Osteoblast (primary cell): Measurements from ENCODE around the gene MDFI. TPM values are rescaled to one million over a fixed set of nuclear protein-coding genes. Genes with fewer than 3 reads are reported as not detected.
A peak's percentile ranks its signal among the peaks of the same experiment; 100 is the strongest.

Source experiments
- DNase-seq: peaks from one replicate; pipeline ENCODE4 v3.0.0; 2011; ENCODE audit warnings: low spot score, mixed read lengths; ENCODE audit not compliant: insufficient read length; ENCODE audit errors: missing footprints
- H2AFZ ChIP-seq: 2 replicates; pipeline ENCODE4 v1.6.0; 2011; ENCODE audit warnings: mild to moderate bottlenecking, low read length
- H3K27ac ChIP-seq: 2 replicates; pipeline ENCODE4 v1.5.1; 2011; ENCODE audit warnings: mild to moderate bottlenecking, low read depth, low read length, moderate library complexity
- H3K27me3 ChIP-seq: 2 replicates; pipeline ENCODE4 v1.6.0; 2012; ENCODE audit warnings: mild to moderate bottlenecking, control low read depth, inconsistent platforms, low read length, moderate library complexity; ENCODE audit not compliant: insufficient read depth
- H3K36me3 ChIP-seq: 2 replicates; pipeline ENCODE4 v1.5.1; 2011; ENCODE audit warnings: mild to moderate bottlenecking, low read length, control low read depth, moderate library complexity; ENCODE audit not compliant: insufficient read depth
- H3K4me1 ChIP-seq: 2 replicates; pipeline ENCODE4 v1.5.1; 2011; ENCODE audit warnings: mild to moderate bottlenecking, low read length, control low read depth, moderate library complexity; ENCODE audit not compliant: insufficient read depth
- H3K4me2 ChIP-seq: 2 replicates; pipeline ENCODE4 v1.6.0; 2011; ENCODE audit warnings: mild to moderate bottlenecking, low read length; ENCODE audit not compliant: insufficient read depth
- H3K4me3 ChIP-seq: fragments of 200-600 bp; sonication (generic); 3 replicates; pipeline ENCODE4 v1.5.1; 2012; ENCODE audit warnings: mild to moderate bottlenecking, low read length, inconsistent platforms; ENCODE audit not compliant: insufficient read depth
- H3K79me2 ChIP-seq: 2 replicates; pipeline ENCODE4 v1.6.0; 2012; ENCODE audit warnings: mild to moderate bottlenecking, low read length, control low read depth, inconsistent platforms; ENCODE audit not compliant: insufficient read depth
- H3K9me3 ChIP-seq: 2 replicates; pipeline ENCODE4 v1.5.1; 2011; ENCODE audit warnings: low read depth, low read length, control low read depth
- H4K20me1 ChIP-seq: 2 replicates; pipeline ENCODE4 v1.6.0; 2012; ENCODE audit warnings: mild to moderate bottlenecking, low read length, control low read depth; ENCODE audit not compliant: insufficient read depth
- CTCF ChIP-seq: IDR thresholded peaks from 2 replicates; pipeline ENCODE4 v1.5.1; 2011; ENCODE audit warnings: mild to moderate bottlenecking, low read depth, low read length, moderate library complexity; ENCODE audit errors: extremely low read depth
- total RNA-seq: library from RNA; depleted of rRNA; stranded (reverse); fragments of >200 nt; gene quantifications from 2 replicates; pipeline ENCODE4 v1.2.3, GENCODE V29; 2012

Gene MDFI
- total RNA-seq, 1 donor: 0.72 TPM

GRCh38 chr6:41674231-41675000 is 36.1 kb downstream of the MDFI start:
- Histone ChIP-seq H3K4me2 (no peak overlapping the region), H4K20me1 (no peaks in the 10 kb centered on the region), H3K27ac (no peak overlapping the region), H3K9me3 (no peaks in the 10 kb centered on the region), H3K36me3 (no peaks in the 10 kb centered on the region), H3K4me3 (no peak overlapping the region), H3K27me3 (peaks cover 5% of the 10 kb centered on the region), H2AFZ (no peak overlapping the region), H3K4me1 (no peaks in the 10 kb centered on the region), H3K79me2 (no peaks in the 10 kb centered on the region)
- TF ChIP-seq CTCF: no peak
- DNase-seq: peak; percentile 81

- H4K20me1 ChIP-seq: no peaks in the 10 kb centered on the region
- H3K79me2 ChIP-seq: no peaks in the 10 kb centered on the region
- H3K27me3 ChIP-seq: peaks cover 5% of the 10 kb centered on the region
- no peaks in the 10 kb centered on the region for H3K9me3 ChIP-seq
- H3K36me3 ChIP-seq: no peaks in the 10 kb centered on the region
- TF ChIP-seq CTCF: no peak
- no peak overlapping the region for H3K4me2 ChIP-seq
- H3K27ac ChIP-seq: no peak overlapping the region
- H3K4me3 ChIP-seq: no peak overlapping the region
- H3K4me1 ChIP-seq: no peaks in the 10 kb centered on the region
- DNase-seq: peak; percentile 77
- no peak overlapping the region for H2AFZ ChIP-seq
Observed at GRCh38 chr6:41675176-41675775, 37.0 kb downstream of the MDFI start.

- no peak overlapping the region for H3K27ac ChIP-seq
- TF ChIP-seq CTCF: no peak
Observed at GRCh38 chr6:41675992-41676391, 37.7 kb downstream of the MDFI start.

GRCh38 chr6:41676431-41676830 is 38.2 kb downstream of the MDFI start:
- Histone ChIP-seq H3K4me2 (no peak overlapping the region), H3K27me3 (peaks cover 5% of the 10 kb centered on the region), H3K4me1 (no peaks in the 10 kb centered on the region), H3K36me3 (no peaks in the 10 kb centered on the region), H3K9me3 (no peaks in the 10 kb centered on the region), H3K27ac (no peak overlapping the region), H2AFZ (no peak overlapping the region), H3K4me3 (no peak overlapping the region), H4K20me1 (no peaks in the 10 kb centered on the region), H3K79me2 (no peaks in the 10 kb centered on the region)
- peak; percentile 30 for DNase-seq
- no peak for TF ChIP-seq CTCF

More at GRCh38 chr6:41675992-41676391, 37.7 kb downstream of the MDFI start:
- peaks cover 5% of the 10 kb centered on the region for H3K27me3 ChIP-seq
- H3K36me3 ChIP-seq: no peaks in the 10 kb centered on the region
- H3K4me2 ChIP-seq: no peak overlapping the region
- no peaks in the 10 kb centered on the region for H4K20me1 ChIP-seq
- no peak overlapping the region for H3K4me3 ChIP-seq
- H3K4me1 ChIP-seq: no peaks in the 10 kb centered on the region
- DNase-seq: peak; percentile 43
- no peaks in the 10 kb centered on the region for H3K9me3 ChIP-seq
- no peak overlapping the region for H2AFZ ChIP-seq
- H3K79me2 ChIP-seq: no peaks in the 10 kb centered on the region
